WERI-Rb-1 (cell line): ENCODE results near the gene SRP68.

ENCODE experiments used
- DNase-seq: peaks from one replicate; pipeline ENCODE4 v3.0.0-alpha.2; 2020
- H3K27ac ChIP-seq: fragments of 250-450 bp; sonication (Bioruptor Pico); 2 replicates; pipeline ENCODE4 v1.5.1; 2020; ENCODE audit warnings: mild to moderate bottlenecking, moderate library complexity
- H3K27me3 ChIP-seq: fragments of 250-450 bp; sonication (Bioruptor Pico); 2 replicates; pipeline ENCODE4 v1.5.1; 2021; ENCODE audit warnings: mild to moderate bottlenecking, low read depth, moderate library complexity; ENCODE audit not compliant: insufficient read depth, severe bottlenecking
- H3K36me3 ChIP-seq: fragments of 250-450 bp; sonication (Bioruptor Pico); 2 replicates; pipeline ENCODE4 v1.5.1; 2020; ENCODE audit warnings: mild to moderate bottlenecking, moderate library complexity
- H3K4me3 ChIP-seq: 2 replicates; pipeline ENCODE4 v1.5.1; 2011; ENCODE audit warnings: low read depth, mild to moderate bottlenecking, control low read depth, low read length
- H3K9me3 ChIP-seq: fragments of 250-450 bp; sonication (Bioruptor Pico); 2 replicates; pipeline ENCODE4 v1.5.1; 2021; ENCODE audit warnings: mild to moderate bottlenecking, moderate library complexity; ENCODE audit not compliant: severe bottlenecking
- CTCF ChIP-seq: IDR thresholded peaks from 2 replicates; pipeline ENCODE4 v1.5.1; 2011; ENCODE audit warnings: low read depth, mild to moderate bottlenecking, control low read depth, inconsistent platforms, low read length

Gene SRP68

GRCh38 chr17:76050538-76051467 is 21.5 kb downstream of the SRP68 start:
- no peak for DNase-seq
- H3K27me3 ChIP-seq, result no peaks in the 10 kb centered on the region
- TF ChIP-seq CTCF, result no peak
- H3K36me3 ChIP-seq, result peaks cover 90% of the 10 kb centered on the region
- no peak overlapping the region for H3K4me3 ChIP-seq
- H3K9me3 ChIP-seq, result no peaks in the 10 kb centered on the region
- no peak overlapping the region for H3K27ac ChIP-seq

GRCh38 chr17:76049836-76050537 is 22.3 kb downstream of the SRP68 start:
- H3K27me3 ChIP-seq, result no peaks in the 10 kb centered on the region
- H3K36me3 ChIP-seq, result peaks cover 91% of the 10 kb centered on the region
- no peak for TF ChIP-seq CTCF
- no peaks in the 10 kb centered on the region for H3K9me3 ChIP-seq
- no peak for DNase-seq
- H3K4me3 ChIP-seq, result no peak overlapping the region
- no peak overlapping the region for H3K27ac ChIP-seq

GRCh38 chr17:76049239-76049638 is 23.1 kb downstream of the SRP68 start:
- Histone ChIP-seq H3K27ac (no peak overlapping the region), H3K27me3 (no peaks in the 10 kb centered on the region), H3K4me3 (no peak overlapping the region), H3K9me3 (no peaks in the 10 kb centered on the region), H3K36me3 (peaks cover 91% of the 10 kb centered on the region)
- DNase-seq, result no peak
- no peak for TF ChIP-seq CTCF

DNA sequence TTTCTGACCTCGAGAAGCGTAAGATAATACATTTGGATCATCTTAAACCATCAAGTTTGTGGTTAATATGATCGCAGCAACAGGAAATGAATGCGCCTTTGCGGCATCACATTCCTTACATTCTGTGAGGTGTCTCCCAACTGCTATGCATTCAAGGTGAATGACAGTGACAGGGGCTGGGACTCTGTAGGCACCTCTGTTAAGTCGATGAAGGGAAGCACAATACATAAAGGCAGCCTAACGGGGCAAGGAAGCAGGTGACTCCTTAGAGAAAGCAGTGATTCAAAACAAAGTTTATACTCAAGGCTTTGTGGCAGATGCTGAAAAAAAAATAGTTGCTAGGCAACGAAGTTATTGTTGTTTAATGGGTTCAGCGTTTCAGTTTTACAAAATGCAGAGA is 23.6 kb downstream of the SRP68 start:
- Histone ChIP-seq H3K4me3 (no peak overlapping the region), H3K27me3 (no peaks in the 10 kb centered on the region), H3K27ac (no peak overlapping the region), H3K9me3 (no peaks in the 10 kb centered on the region), H3K36me3 (peaks cover 91% of the 10 kb centered on the region)
- no peak for DNase-seq
- TF ChIP-seq CTCF, result no peak

GRCh38 chr17:76048025-76048605 is 24.2 kb downstream of the SRP68 start:
- no peak overlapping the region for H3K4me3 ChIP-seq
- no peaks in the 10 kb centered on the region for H3K27me3 ChIP-seq
- H3K9me3 ChIP-seq, result no peaks in the 10 kb centered on the region
- DNase-seq, result no peak
- peaks cover 92% of the 10 kb centered on the region for H3K36me3 ChIP-seq
- TF ChIP-seq CTCF, result no peak
- no peak overlapping the region for H3K27ac ChIP-seq
